Measurements from ENCODE around the gene PRKAR1B.

The PRKAR1B gene

GRCh38 chr7:620056-620455 is 107.0 kb downstream of the PRKAR1B start:
- no peak overlapping the region for H2BK15ac ChIP-seq (ENCODE audit: low read length)
- no peak overlapping the region for H3K23ac ChIP-seq (ENCODE audit: low read depth, low read length, poor library complexity)
- no peak overlapping the region for H3K9ac ChIP-seq (ENCODE audit: low read depth, low read length, poor library complexity)
- no peak for DNase-seq (ENCODE audit: low spot score)
- H3K27me3 ChIP-seq (ENCODE audit: control insufficient read depth in 3 of 3, insufficient read depth in 3 of 3, low read depth in 1 of 3, low read length in 3 of 3): no peaks in the 10 kb centered on the region
- no peak overlapping the region for H2AK5ac ChIP-seq (ENCODE audit: low read depth, low read length)
- no peak overlapping the region for H4K8ac ChIP-seq (ENCODE audit: low read depth, low read length)
- no peak overlapping the region for H3K27ac ChIP-seq (replicated peaks; ENCODE audit: low read length)
- no peak overlapping the region for H2BK12ac ChIP-seq (ENCODE audit: low read length)
- H3K36me3 ChIP-seq (replicated peaks in 1 of 2; ENCODE audit: control insufficient read depth in 2 of 2, insufficient read depth in 2 of 2, low read length in 2 of 2): no peaks in the 10 kb centered on the region
- no peak overlapping the region for H3K4me3 ChIP-seq (ENCODE audit: low read length in 2 of 2)
- WGBS, 2 donors (ENCODE audit: extremely low coverage in 2 of 2, insufficient read length in 2 of 2, insufficient replicate concordance in 1 of 2): no CpG with 5 or more reads among the region's 5 CpGs
- H3K18ac ChIP-seq (ENCODE audit: low read length): no peak overlapping the region
- H3K4me2 ChIP-seq (ENCODE audit: insufficient read depth, low read length, poor library complexity, severe bottlenecking): no peak overlapping the region
- no peaks in the 10 kb centered on the region for H3K4me1 ChIP-seq (ENCODE audit: control insufficient read depth in 2 of 2, insufficient read depth in 1 of 2, low read depth in 1 of 2, low read length in 2 of 2)
- H3K9me3 ChIP-seq (replicated peaks in 1 of 2; ENCODE audit: control insufficient read depth in 2 of 2, insufficient read depth in 1 of 2, low read depth in 1 of 2, low read length in 2 of 2): peaks cover 17 to 18% of the 10 kb centered on the region in 2 donors
- no peak overlapping the region for H2AFZ ChIP-seq (ENCODE audit: low read length)
- H2BK120ac ChIP-seq (ENCODE audit: low read depth, low read length): no peak overlapping the region
- no peak overlapping the region for H3K4ac ChIP-seq (ENCODE audit: low read length)
- no peak overlapping the region for H3K14ac ChIP-seq (ENCODE audit: low read length)
- H3K79me1 ChIP-seq (ENCODE audit: low read depth, low read length): no peaks in the 10 kb centered on the region
- H4K91ac ChIP-seq (ENCODE audit: low read depth, low read length, poor library complexity): no peak overlapping the region
- H2BK5ac ChIP-seq (ENCODE audit: low read length): no peak overlapping the region

DNA sequence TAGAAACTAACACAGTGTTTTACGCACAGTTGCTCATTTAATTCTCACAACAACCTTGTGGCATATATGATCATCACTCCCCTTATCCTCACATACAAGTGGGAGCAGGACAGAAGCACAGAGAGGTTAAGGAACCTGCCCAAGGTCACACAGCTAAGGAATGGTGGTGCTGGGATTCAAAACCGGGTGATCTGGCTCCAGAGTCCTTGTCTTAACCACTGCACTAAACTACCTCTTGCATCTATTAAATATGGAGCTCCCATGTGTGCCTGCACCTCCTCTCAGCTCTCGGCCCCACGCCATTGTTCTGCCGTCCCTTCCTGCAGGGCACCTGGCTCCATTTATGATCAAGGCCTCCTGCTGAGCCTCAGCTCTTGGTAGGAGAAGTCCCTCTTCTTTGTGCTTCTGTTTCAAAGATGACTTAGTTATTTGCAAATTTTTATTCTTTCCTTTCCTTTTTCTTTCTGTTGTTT is 107.7 kb downstream of the PRKAR1B start:
- no peak overlapping the region for H4K8ac ChIP-seq (ENCODE audit: low read depth, low read length)
- no peak overlapping the region for H3K27ac ChIP-seq (replicated peaks; ENCODE audit: low read length)
- H2BK120ac ChIP-seq (ENCODE audit: low read depth, low read length): no peak overlapping the region
- no peak overlapping the region for H2BK15ac ChIP-seq (ENCODE audit: low read length)
- no peak overlapping the region for H3K14ac ChIP-seq (ENCODE audit: low read length)
- DNase-seq (ENCODE audit: low spot score): no peak
- no CpG with 5 or more reads among the region's 5 CpGs for WGBS, 2 donors (ENCODE audit: extremely low coverage in 2 of 2, insufficient read length in 2 of 2, insufficient replicate concordance in 1 of 2)
- H2BK12ac ChIP-seq (ENCODE audit: low read length): no peak overlapping the region
- H3K36me3 ChIP-seq (replicated peaks in 1 of 2; ENCODE audit: control insufficient read depth in 2 of 2, insufficient read depth in 2 of 2, low read length in 2 of 2): no peaks in the 10 kb centered on the region
- H3K4me2 ChIP-seq (ENCODE audit: insufficient read depth, low read length, poor library complexity, severe bottlenecking): no peak overlapping the region
- no peak overlapping the region for H2BK5ac ChIP-seq (ENCODE audit: low read length)
- H3K23ac ChIP-seq (ENCODE audit: low read depth, low read length, poor library complexity): no peak overlapping the region
- H3K4me1 ChIP-seq (ENCODE audit: control insufficient read depth in 2 of 2, insufficient read depth in 1 of 2, low read depth in 1 of 2, low read length in 2 of 2): no peaks in the 10 kb centered on the region
- H3K9me3 ChIP-seq (replicated peaks in 1 of 2; ENCODE audit: control insufficient read depth in 2 of 2, insufficient read depth in 1 of 2, low read depth in 1 of 2, low read length in 2 of 2): peaks cover 16 to 18% of the 10 kb centered on the region in 2 donors
- no peak overlapping the region for H4K91ac ChIP-seq (ENCODE audit: low read depth, low read length, poor library complexity)
- no peak overlapping the region for H2AK5ac ChIP-seq (ENCODE audit: low read depth, low read length)
- H2AFZ ChIP-seq (ENCODE audit: low read length): no peak overlapping the region
- no peak overlapping the region for H3K4ac ChIP-seq (ENCODE audit: low read length)
- H3K4me3 ChIP-seq (ENCODE audit: low read length in 2 of 2): no peak overlapping the region
- no peaks in the 10 kb centered on the region for H3K27me3 ChIP-seq (ENCODE audit: control insufficient read depth in 3 of 3, insufficient read depth in 3 of 3, low read depth in 1 of 3, low read length in 3 of 3)
- H3K9ac ChIP-seq (ENCODE audit: low read depth, low read length, poor library complexity): no peak overlapping the region
- H3K18ac ChIP-seq (ENCODE audit: low read length): no peak overlapping the region
- H3K79me1 ChIP-seq (ENCODE audit: low read depth, low read length): no peaks in the 10 kb centered on the region

- no peaks in the 10 kb centered on the region for H3K27me3 ChIP-seq (ENCODE audit: control insufficient read depth in 3 of 3, insufficient read depth in 3 of 3, low read depth in 1 of 3, low read length in 3 of 3)
These were observed 108.3 kb downstream of the PRKAR1B start for GRCh38 chr7:618539-619367.

DNA sequence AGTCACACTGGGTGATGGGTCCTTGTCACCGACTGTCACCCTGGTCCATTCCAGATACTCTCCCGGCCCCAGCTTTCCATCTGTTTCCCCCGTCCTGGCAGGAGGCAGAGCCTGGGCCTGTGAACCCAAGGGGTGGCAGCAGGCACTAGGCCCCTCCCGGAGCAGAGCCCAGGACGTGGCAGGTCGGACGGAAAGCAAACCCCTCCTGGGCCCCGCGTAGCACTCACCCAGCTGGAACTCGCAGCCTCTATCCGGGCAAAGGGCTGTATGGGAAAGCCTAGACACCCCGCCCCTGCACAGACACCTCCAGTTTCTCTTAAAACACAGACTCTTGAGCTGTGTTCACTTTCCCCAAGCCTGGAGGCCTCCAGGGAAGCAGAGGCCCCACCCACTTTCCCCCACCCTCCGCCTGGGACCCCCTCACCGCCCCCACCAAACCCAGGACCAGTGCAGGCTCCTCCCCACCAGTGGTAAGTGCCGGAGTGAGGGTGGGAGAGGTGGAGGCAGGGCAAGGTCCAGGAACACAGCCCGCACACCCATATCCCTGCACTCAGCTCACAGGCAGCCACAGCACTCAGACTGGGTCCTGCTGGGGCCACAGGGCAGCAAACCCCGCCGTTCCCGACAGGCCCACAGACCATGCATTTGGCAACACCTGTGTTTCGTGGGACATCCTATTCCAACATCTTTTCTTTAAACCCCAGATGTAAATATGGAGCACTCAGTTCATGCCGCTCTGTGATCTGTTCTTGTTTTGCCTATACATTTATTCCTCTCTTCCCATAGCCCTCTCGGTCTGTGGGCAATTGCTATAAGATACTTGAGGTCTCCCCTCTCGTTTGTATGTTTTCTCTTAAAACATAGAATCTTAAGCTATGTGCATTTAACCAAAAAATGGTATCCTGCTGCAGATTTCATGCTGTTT is 109.2 kb downstream of the PRKAR1B start:
- H3K36me3 ChIP-seq (replicated peaks in 1 of 2; ENCODE audit: control insufficient read depth in 2 of 2, insufficient read depth in 2 of 2, low read length in 2 of 2): no peaks in the 10 kb centered on the region
- no peak overlapping the region for H2AFZ ChIP-seq (ENCODE audit: low read length)
- H3K18ac ChIP-seq (ENCODE audit: low read length): peak overlapping the region; percentile 64
- peak overlapping the region; percentile 96 for H3K23ac ChIP-seq (ENCODE audit: low read depth, low read length, poor library complexity)
- no peak overlapping the region for H2BK5ac ChIP-seq (ENCODE audit: low read length)
- no peak overlapping the region for H3K4me2 ChIP-seq (ENCODE audit: insufficient read depth, low read length, poor library complexity, severe bottlenecking)
- H3K4me3 ChIP-seq (ENCODE audit: low read length in 2 of 2): no peak overlapping the region
- H3K4me1 ChIP-seq (ENCODE audit: control insufficient read depth in 2 of 2, insufficient read depth in 1 of 2, low read depth in 1 of 2, low read length in 2 of 2): no peaks in the 10 kb centered on the region
- H2AK5ac ChIP-seq (ENCODE audit: low read depth, low read length): no peak overlapping the region
- no peak overlapping the region for H3K9ac ChIP-seq (ENCODE audit: low read depth, low read length, poor library complexity)
- no peaks in the 10 kb centered on the region for H3K27me3 ChIP-seq (ENCODE audit: control insufficient read depth in 3 of 3, insufficient read depth in 3 of 3, low read depth in 1 of 3, low read length in 3 of 3)
- no peak overlapping the region for H2BK15ac ChIP-seq (ENCODE audit: low read length)
- H3K9me3 ChIP-seq (replicated peaks in 1 of 2; ENCODE audit: control insufficient read depth in 2 of 2, insufficient read depth in 1 of 2, low read depth in 1 of 2, low read length in 2 of 2): peaks cover 15 to 16% of the 10 kb centered on the region in 2 donors
- H3K4ac ChIP-seq (ENCODE audit: low read length): no peak overlapping the region
- no peak overlapping the region for H2BK120ac ChIP-seq (ENCODE audit: low read depth, low read length)
- no peaks in the 10 kb centered on the region for H3K79me1 ChIP-seq (ENCODE audit: low read depth, low read length)
- DNase-seq (ENCODE audit: low spot score): no peak
- peak overlapping the region; percentile 63 for H3K14ac ChIP-seq (ENCODE audit: low read length)
- WGBS, 2 donors (ENCODE audit: extremely low coverage in 2 of 2, insufficient read length in 2 of 2, insufficient replicate concordance in 1 of 2): no CpG with 5 or more reads among the region's 23 CpGs
- H4K91ac ChIP-seq (ENCODE audit: low read depth, low read length, poor library complexity): no peak overlapping the region
- H3K27ac ChIP-seq (replicated peaks; ENCODE audit: low read length): no peak overlapping the region
- no peak overlapping the region for H4K8ac ChIP-seq (ENCODE audit: low read depth, low read length)
- H2BK12ac ChIP-seq (ENCODE audit: low read length): no peak overlapping the region

More at GRCh38 chr7:618539-619367, 108.3 kb downstream of the PRKAR1B start:
- Histone ChIP-seq H2BK5ac (ENCODE audit: low read length) (no peak overlapping the region), H3K9me3 (replicated peaks in 1 of 2; ENCODE audit: control insufficient read depth in 2 of 2, insufficient read depth in 1 of 2, low read depth in 1 of 2, low read length in 2 of 2) (peaks cover 16 to 17% of the 10 kb centered on the region in 2 donors), H2BK120ac (ENCODE audit: low read depth, low read length) (no peak overlapping the region), H3K4me1 (ENCODE audit: control insufficient read depth in 2 of 2, insufficient read depth in 1 of 2, low read depth in 1 of 2, low read length in 2 of 2) (no peaks in the 10 kb centered on the region), H3K14ac (ENCODE audit: low read length) (no peak overlapping the region), H3K36me3 (replicated peaks in 1 of 2; ENCODE audit: control insufficient read depth in 2 of 2, insufficient read depth in 2 of 2, low read length in 2 of 2) (no peaks in the 10 kb centered on the region), H2AFZ (ENCODE audit: low read length) (no peak overlapping the region), H3K23ac (ENCODE audit: low read depth, low read length, poor library complexity) (no peak overlapping the region), H3K4ac (ENCODE audit: low read length) (no peak overlapping the region), H3K18ac (ENCODE audit: low read length) (no peak overlapping the region), H3K27ac (replicated peaks; ENCODE audit: low read length) (no peak overlapping the region), H4K8ac (ENCODE audit: low read depth, low read length) (no peak overlapping the region), H2AK5ac (ENCODE audit: low read depth, low read length) (no peak overlapping the region), H3K9ac (ENCODE audit: low read depth, low read length, poor library complexity) (no peak overlapping the region), H3K4me3 (ENCODE audit: low read length in 2 of 2) (no peak overlapping the region), H3K79me1 (ENCODE audit: low read depth, low read length) (no peaks in the 10 kb centered on the region), H3K4me2 (ENCODE audit: insufficient read depth, low read length, poor library complexity, severe bottlenecking) (no peak overlapping the region), H2BK15ac (ENCODE audit: low read length) (no peak overlapping the region), H2BK12ac (ENCODE audit: low read length) (no peak overlapping the region), H4K91ac (ENCODE audit: low read depth, low read length, poor library complexity) (no peak overlapping the region)
- no peak for DNase-seq (ENCODE audit: low spot score)
- no CpG with 5 or more reads among the region's 14 CpGs for WGBS, 2 donors (ENCODE audit: extremely low coverage in 2 of 2, insufficient read length in 2 of 2, insufficient replicate concordance in 1 of 2)

Measured in neuronal stem cell (in vitro differentiated cells).